ENCODE measurements around the gene ABRACL. TPM values are rescaled to one million over a fixed set of nuclear protein-coding genes. Genes with fewer than 3 reads are reported as not detected.

The ABRACL gene
- total RNA-seq, 1 experiment from 2014 or later = 123 TPM

GRCh38 chr6:138986578-138986977 is 42.0 kb upstream of the ABRACL start:
- H4K5ac ChIP-seq (ENCODE audit: insufficient read length, low read depth, low read length) = no peak overlapping the region
- H3K79me1 ChIP-seq (ENCODE audit: insufficient read depth, low read depth, low read length, poor library complexity, severe bottlenecking) = peaks cover 5% of the 10 kb centered on the region
- H2BK12ac ChIP-seq (ENCODE audit: insufficient read length, low read depth, low read length) = no peak overlapping the region
- no peak overlapping the region for H3K14ac ChIP-seq (ENCODE audit: insufficient read depth, low read length)
- H4K8ac ChIP-seq (replicated peaks; ENCODE audit: insufficient read length, low read depth, low read length) = no peak overlapping the region
- no peak overlapping the region for H3K18ac ChIP-seq (ENCODE audit: insufficient read length, low read depth, low read length)
- H3K27ac ChIP-seq (ENCODE audit: insufficient read length, low read depth, low read length) = no peak overlapping the region
- peaks cover 40% of the 10 kb centered on the region; the same call in 1 of the 2 replicates for H3K79me2 ChIP-seq (ENCODE audit: insufficient read depth, low read length)
- no peak overlapping the region for H3K56ac ChIP-seq (ENCODE audit: insufficient read length, low read depth, low read length)
- H2BK5ac ChIP-seq (ENCODE audit: insufficient read length, low read length) = no peak overlapping the region
- H3K23ac ChIP-seq (ENCODE audit: insufficient read length, low read depth, low read length) = no peak overlapping the region
- no peak overlapping the region for H3T11ph ChIP-seq (ENCODE audit: low read length)
- no peak overlapping the region for H3K4ac ChIP-seq (ENCODE audit: low read depth, low read length)
- H3K4me1 Mint-ChIP-seq = peaks cover 10 to 24% of the 10 kb centered on the region in 2 experiments
- peak overlapping the region; percentile 77 for H3K9ac ChIP-seq (ENCODE audit: extremely low read depth, insufficient read length, low read length)
- H4K91ac ChIP-seq (ENCODE audit: insufficient read length, low read depth, low read length) = no peak overlapping the region
- H3K9me3 ChIP-seq (ENCODE audit: control insufficient read depth, low read depth, low read length) = no peaks in the 10 kb centered on the region
- H3K4me2 ChIP-seq (ENCODE audit: insufficient read depth, insufficient read length, low read length) = peak overlapping the region; percentile 85
- no peak overlapping the region for H2AK5ac ChIP-seq (ENCODE audit: insufficient read length, low read length)
- peaks cover 3% of the 10 kb centered on the region for H3K4me1 ChIP-seq (ENCODE audit: insufficient read depth, low read length)
- no peak overlapping the region; a peak in 4 of 5 replicates for H3K4me3 Mint-ChIP-seq
- no peak overlapping the region for H2AFZ ChIP-seq (ENCODE audit: low read length)
- H3K36me3 Mint-ChIP-seq (ENCODE audit: insufficient read depth in 1 of 3, low read depth in 3 of 3) = no peaks in the 10 kb centered on the region
- no peaks in the 10 kb centered on the region for H3K9me3 Mint-ChIP-seq
- no peaks in the 10 kb centered on the region for H4K20me1 ChIP-seq (ENCODE audit: control insufficient read depth, insufficient read depth, insufficient read length)
- no peaks in the 10 kb centered on the region for H3K27me3 Mint-ChIP-seq (ENCODE audit: low read depth)
- TF ChIP-seq CTCF (conservative IDR thresholded peaks at IDR 0.05) = no peak
- H2BK120ac ChIP-seq (ENCODE audit: low read depth, low read length, poor library complexity, severe bottlenecking) = no peak overlapping the region
- H2BK20ac ChIP-seq (ENCODE audit: low read depth, low read length, poor library complexity, severe bottlenecking) = no peak overlapping the region
- H2BK15ac ChIP-seq (ENCODE audit: low read depth, low read length) = no peak overlapping the region
- no peak for DNase-seq
- H3K27ac Mint-ChIP-seq = peak overlapping the region in 1 of 3 experiments; percentile 19; a peak in 1 of 7 replicates
- H3K27me3 ChIP-seq (ENCODE audit: insufficient read depth, low read length) = no peaks in the 10 kb centered on the region
- H3K23me2 ChIP-seq (ENCODE audit: insufficient read length, low read depth, low read length, poor library complexity, severe bottlenecking) = no peaks in the 10 kb centered on the region
- WGBS (ENCODE audit: extremely low coverage, insufficient read length, low lambda C conversion rate) = no CpG with 5 or more reads among the region's 3 CpGs
